Stimulated activated CD4-positive, alpha-beta T cell treated with anti-CD3 and anti-CD28 coated beads, Interleukin-15, amount 100 ng/mL, for 24 hours (primary cell): Measurements from ENCODE around the gene NBDY.
"Not testable (repeated sequence)": the region's sequence is repeated elsewhere in the genome, so short reads cannot be mapped to it uniquely, and the experiment has no call there.

Experiments
- DNase-seq: peaks from one replicate; pipeline ENCODE4 v3.0.0-alpha.2; 2020

The NBDY gene, protein sequence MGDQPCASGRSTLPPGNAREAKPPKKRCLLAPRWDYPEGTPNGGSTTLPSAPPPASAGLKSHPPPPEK

DNA sequence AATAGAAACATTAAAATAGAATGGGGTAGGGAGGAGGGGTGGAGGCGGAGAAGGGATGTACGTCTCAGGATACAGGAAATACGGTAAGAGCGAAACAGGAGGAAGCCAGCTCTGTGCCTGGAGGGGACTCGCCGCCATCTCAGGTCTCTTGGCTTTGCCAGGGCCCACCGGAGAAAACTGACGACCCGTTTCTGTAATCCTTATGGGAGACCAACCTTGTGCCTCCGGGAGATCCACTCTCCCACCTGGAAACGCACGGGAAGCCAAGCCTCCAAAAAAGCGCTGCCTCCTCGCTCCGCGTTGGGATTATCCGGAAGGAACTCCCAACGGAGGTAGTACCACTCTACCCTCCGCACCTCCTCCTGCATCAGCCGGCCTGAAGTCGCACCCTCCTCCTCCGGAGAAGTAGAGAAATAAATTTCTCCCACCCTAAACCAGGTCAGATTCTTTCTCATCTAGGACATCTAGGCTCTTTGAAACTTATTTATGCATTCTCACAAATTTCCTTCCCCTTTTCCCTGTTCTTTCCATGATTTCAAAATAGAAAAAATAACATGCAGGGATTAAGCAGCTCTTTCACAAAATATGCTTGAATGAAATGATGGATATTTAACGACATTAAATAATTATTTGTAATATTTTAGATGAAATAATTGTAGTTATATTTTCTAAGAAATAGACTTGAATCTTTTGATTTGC lies at the start of gene NBDY:
TSS of gene NBDY (plus strand) at position 92 of the 699 bp plus-strand sequence. CDS start at position 203, 111 bp downstream.
- peak; percentile 49 for DNase-seq

DNA sequence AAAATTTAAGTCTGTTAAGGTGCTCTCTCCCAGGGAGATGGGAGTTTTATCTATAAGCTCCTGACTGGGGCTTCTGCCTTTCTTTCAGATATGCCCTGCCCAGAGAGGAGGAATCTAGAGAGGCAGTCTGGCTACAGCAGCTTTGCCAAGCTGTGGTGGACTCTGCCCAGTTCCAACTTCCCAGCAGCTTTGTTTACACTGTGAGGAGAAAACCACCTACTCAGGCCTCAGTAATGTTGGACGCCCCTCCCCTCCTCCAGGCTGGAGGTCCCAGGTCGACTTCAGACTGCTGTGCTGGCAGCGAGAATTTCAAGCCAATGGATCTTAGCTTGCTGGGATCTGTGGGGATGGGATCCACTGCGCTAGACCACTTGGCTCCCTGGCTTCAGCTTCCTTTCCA lies 24.5 kb upstream of the NBDY start:
- DNase-seq, result not testable (repeated sequence)

DNA sequence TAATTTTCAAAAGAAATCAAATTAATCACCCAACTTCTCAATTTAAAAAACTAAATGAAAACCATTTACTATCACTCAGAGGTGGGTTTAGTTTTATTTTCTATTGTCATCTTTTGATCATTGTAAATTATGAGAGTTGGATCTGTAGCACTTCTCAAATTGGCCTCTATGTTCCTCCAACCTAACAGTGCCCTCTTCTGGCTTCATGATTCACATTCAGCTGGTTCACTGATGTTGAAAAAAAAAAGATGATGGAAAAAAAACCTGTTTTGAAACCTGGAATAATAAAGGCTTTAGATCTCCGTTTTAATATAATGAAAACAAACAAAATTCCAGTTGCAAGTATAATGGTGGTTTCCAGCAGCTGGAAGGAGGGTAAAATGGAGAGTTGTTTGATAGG lies 2.4 kb upstream of the NBDY start:
- DNase-seq, result peak; percentile 3

DNA sequence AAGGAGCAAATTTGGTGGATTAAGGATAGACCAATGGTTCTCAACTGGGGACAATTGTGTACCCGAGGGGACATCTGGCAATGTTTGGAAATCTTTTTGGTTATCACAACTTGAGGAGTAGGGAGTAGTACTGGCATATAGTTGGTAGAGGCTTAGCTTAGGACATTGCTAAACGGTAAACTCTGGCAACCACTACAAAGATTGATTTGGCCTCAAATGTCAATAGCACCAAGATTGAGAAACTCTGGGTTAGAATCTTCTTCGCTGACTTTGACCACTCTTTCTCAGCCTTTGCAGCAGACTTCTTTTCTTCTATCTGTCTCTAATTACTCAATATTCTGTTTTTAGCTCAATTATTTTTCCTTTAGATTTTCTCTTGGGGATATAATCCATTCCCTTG lies 1.5 kb upstream of the NBDY start:
- DNase-seq, result no peak

DNA sequence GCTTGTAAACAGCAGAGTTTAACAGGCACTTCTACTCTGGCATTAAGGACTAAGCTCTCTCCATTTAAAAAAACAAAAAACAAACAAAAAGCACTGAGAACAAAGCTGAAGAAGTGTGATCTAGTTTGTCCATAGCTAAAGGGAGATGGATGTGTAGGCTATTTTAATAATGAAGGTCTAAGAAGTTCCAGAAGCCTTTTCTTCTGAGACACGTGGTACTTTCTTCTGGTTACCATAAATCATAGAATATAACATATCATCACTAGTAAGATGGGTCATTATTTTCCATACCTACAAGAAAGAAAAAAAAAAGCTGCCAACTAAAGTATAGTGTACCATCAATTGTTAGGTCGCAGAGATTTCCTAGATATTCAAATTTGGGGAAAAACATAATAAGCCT lies 722 bp upstream of the NBDY start:
- no peak for DNase-seq

DNA sequence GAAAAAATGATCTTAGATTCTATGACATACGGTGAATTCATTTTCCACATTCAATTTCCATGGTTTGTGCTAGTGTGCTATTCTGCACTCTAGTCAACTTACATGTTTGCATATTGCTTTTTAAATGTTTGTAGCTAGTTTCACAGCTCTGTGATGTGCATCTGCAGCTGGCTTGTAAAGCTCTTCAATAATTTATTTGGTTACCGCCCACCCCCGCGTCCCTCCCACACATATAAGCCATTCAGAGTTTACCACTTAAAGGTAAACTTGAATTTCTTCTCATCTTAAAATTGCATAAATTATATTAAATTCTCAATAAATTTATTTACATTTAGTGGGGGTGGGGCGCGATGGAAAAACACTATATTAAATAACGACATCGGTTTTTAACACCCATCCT lies 291 bp upstream of the NBDY start:
- peak; percentile 19 for DNase-seq

DNA sequence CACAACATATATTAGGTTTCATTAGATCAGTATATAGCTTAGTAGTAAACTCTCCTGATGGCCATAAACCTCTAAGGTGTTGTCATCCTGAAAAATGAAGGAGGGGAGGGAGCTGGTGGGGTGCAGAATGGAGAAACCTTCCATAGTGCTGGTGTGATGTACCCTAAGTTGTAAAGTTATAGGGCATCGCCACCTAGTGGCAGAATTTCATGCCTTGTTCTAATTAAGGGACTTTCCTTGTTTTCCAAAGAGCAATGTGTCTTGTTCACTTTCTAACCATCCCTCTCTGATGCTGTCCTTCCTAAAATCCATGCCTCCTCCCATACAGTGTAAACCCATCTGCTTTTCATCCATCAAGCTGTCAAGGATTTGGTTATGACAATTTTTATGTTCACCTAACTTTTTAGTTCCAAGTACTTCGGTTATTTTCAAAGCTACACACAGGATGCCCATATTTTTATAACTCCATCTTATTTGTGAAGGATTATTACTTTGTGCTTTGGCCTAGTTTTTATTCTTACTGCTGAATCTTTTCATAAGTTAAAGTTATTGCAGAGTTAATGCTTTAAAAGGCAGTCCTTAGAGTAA lies 4.5 kb downstream of the NBDY start:
- peak; percentile 53 for DNase-seq

DNA sequence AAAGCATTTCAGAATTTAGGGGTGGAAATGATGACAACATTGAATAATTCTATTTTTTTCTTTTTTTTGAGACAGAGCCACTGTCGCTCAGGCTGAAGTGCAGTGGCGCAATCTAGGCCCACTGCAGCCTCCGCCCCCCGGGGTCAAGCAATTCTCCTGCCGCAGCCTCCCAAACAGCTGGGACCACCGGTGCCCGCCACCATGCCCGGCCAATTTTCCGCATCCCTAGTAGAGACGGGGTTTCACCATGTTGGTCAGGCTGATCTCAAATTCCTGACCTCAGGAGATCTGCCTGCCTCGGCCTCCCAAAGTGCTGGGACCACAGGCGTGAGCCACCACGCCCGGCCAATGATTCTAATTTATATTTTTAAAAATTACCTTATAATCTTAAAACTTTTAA lies 7.2 kb downstream of the NBDY start:
- DNase-seq, result no peak

DNA sequence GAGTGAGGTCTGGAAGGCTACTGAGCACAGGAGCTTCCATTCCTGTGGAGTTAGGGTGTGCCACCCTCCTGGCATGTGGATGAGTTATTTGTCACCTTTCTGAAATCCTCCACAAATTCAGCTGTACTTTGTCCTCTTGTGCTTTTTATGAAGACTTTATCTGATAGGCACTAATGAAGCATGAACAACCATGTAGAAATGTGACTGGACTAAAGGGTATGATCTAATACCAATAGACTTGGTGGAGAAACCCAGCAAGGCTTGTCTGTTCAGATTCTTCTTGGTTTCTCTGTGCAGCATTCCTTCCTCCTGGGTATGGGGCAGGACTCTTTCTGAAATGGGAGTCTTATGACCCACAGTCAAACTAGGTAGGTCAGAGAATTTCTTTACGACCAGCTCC lies 9.6 kb downstream of the NBDY start:
- DNase-seq, result no peak

DNA sequence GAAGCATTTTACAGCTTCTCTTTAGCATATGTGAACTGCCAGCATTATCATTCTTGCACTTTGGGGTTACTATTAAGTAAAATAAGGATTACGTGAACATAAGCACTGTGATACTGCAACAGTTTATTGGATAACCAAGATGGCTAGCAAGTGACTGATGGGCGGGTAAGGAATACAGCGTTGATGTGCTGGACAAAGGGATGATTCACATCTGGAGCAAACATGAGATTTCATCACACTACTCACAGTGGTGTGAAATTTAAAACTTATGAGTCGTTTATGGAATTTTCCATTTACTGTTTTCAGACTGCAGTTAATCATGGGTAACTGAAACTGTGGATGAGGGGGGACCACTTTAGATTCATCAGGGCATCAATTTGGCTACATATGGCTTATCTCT lies 16.0 kb downstream of the NBDY start:
- DNase-seq, result no peak

DNA sequence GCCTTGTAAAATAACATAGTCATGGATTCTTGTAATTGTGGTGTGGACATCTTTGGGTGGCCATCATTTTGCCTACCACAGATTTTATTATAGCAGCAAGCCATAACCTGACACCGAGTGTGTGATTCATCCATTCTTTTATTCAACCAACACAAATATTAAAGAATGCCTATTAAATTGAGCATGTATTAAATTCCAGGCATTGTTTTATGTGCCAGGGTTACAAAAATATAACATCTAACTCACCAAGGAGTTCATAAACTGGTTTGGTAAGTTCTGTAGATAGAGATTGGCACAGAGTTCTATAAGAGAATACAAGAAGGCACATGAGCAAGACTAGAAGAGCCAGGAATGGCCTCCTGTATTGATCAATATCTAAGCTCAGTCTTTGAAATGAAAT lies 18.0 kb downstream of the NBDY start:
- DNase-seq, result no peak

DNA sequence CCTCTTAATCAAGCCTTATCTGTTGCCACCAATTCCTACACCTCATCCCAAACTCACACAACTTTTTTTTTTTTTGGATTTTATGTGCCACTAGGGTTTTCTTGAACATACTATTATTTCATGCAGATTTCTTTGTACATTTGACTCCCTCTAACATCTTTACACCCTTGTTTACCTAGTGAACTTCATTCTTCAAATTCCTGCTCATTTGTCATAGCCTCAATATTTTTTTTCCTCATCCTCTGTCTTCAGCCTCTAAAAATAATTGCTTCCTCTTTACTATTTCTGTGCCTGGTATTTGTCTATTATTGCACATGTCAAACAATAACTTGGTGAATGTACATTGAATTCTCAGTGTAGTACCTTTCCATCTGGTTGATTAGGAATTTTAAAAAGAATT lies 22.0 kb downstream of the NBDY start:
- DNase-seq, result no peak

DNA sequence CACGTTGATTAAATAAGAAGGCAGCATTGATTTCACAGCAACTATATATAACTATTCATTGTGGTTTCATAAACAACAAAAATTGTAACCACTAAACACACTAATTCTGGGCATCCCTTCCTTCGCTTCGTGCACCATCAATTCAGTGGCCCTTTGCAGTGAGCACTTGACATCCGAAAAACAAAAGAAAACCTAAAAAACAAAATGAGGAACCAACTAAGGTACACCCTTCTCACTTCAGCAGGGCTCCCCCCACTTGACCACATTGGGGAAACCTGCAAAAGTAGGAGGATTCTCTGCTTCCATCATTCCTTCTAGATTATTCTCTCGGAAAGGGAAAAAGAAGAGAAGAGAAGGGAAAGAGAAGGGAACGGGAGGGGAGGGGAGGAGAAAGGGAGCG lies 28.3 kb downstream of the NBDY start:
- no peak for DNase-seq

DNA sequence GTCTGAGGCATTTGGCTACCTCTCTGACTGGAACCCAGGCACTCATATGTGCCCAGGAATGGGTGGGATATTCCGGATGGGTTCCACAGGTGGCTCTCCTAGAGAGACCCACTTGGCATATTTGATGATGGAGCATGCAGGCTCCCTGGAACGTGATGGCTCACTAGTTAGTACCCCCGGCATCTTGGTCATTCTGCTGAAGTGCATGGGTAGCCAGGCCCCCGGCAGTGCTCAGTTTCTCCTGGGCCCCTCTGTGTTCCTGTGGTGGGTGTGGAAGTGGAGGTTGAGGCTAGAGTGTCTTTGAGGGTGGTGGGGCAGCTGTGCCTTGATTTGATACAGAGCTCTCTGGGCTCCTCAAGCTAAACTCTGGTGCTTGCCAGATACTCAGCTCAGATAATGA lies 29.4 kb downstream of the NBDY start:
- DNase-seq, result no peak

DNA sequence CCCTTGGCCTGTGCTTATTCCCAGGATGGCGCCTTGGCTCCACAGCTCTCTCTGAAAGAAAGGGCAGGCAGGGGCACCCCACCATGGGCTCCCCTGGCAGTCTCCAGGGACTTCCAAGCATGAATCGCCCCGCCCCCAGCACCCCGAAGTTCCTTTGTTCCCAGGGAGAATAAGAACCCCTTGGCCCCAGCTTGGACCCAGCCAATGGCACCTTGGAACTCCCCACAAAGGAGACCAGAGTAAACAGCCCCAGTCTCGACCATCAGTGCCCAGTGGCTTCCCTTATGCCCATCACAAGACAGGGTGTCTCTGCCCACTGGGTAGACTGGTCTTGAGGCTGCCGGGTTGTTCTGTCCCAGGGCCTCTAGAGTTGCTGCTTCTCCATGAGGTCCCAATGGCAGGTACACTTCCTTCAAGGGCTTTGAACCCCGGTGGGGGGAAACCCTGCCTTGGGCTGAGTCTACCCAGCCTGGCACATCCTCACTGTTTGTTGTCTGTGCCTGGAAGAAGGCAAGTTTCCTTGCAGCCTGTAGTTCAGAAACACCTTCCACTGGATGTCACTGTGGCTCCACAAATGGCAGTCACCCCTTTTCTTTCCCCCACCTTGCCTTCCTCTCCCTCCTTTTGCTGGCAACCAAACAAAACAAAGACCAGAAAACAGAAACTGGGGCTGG lies 30.8 kb downstream of the NBDY start:
- no peak for DNase-seq

DNA sequence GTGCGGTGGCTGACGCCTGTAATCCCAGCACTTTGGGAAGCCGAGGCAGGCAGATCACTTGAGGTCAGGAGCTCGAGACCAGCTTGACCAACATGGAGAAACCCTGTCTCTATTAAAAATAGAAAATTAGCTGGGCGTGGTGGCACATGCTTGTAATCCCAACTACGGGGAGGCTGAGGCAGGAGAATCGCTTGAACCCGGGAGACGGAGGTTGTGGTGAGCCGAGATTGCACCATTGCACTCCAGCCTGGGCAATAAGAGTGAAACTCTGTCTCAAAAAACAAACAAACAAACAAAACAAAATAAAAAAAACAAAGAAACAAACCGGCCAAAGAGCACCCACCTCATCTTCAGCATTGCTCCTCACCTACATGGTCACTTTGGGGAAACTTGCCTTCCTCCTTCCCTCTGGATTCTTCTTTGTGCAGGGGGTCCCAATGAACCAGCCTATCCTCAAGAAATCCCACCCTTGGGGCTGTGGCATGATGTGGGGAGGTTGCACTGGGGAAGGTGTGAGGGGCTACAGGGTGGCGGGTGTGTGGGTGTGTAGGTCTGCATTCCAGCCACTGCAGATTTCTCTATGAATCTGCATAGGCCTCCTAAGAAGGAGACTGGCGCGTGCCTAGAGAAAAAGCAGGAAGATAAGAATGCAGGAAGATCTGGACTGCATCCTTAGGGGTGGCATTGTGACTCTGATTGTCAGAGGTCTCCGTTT lies 31.5 kb downstream of the NBDY start:
- not testable (repeated sequence) for DNase-seq

DNA sequence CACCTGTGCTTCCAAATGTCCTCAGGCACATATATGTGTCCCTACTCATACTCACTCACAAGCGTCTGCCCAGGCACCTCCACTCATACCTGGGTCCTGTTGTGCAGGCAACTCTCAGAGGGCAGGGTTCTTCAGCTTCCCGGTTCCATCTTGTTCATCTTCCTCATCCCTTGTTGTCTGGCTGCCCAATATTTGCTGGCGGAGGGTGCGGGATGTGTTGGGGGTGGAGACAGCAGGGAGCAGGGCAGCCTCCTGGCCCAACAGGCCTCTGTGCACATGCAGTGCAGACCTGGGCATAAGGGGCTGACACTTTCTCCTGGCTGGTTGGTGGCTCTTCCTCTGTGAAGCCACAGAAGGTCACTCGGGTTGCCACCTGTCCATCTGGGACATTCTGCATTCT lies 32.1 kb downstream of the NBDY start:
- DNase-seq, result no peak

DNA sequence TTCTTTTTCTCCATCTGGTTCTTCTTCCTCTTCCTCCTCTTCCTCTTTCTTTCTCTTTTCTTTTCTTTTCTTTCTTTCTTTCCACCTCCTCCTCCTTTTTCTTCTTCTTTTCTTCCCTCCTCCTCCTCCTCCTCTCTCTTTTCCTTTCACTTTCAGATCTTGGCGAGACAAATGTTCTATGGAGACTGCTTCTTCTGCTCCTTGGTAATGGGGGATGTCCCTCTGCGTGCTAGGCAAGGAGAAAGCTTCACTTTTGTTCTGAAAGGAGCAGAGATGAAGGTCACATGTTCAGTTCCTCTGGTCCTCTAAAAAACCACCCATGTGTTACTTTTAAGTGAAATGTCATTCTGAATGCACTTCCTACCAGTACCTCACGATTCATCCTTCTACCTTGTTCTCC lies 33.2 kb downstream of the NBDY start:
- no peak for DNase-seq

DNA sequence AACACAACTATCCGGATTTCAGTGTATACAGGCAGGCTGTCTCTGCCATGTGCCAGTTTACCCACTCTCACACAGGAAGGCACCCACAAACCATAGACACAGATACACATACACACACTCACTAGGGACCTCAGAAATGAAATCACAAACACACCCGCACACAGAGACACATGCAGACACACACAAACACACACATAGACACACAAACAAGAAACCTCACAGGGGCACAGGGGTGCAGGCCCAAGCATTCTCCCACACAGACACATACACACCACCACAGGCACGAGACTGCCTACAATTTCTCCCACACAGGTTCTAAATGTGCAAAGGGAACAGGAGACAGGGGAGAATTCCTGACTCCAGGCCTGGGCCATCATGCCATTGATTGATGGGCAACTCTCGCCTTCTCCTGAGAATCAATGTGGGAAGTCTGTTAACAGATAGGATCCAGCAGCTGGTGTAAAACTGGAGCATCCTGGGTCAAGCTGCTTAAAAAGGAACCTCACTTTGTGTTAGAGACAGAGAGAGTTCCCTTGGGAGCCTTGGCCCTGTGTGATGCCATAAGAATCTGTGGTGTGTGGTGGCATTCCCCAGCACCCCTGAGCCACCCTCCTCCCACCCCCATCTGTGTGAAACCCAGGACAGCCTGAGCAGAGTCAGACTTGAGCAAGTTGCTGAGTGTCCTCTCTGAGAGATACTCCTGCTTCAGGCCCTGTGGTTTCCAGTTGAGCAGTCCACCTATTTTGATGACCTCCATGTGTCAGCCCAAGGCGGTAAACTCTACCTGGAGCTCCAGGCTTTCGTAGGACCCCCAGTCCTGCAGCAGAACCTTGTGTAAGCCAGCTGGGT lies 33.9 kb downstream of the NBDY start:
- DNase-seq, result no peak

DNA sequence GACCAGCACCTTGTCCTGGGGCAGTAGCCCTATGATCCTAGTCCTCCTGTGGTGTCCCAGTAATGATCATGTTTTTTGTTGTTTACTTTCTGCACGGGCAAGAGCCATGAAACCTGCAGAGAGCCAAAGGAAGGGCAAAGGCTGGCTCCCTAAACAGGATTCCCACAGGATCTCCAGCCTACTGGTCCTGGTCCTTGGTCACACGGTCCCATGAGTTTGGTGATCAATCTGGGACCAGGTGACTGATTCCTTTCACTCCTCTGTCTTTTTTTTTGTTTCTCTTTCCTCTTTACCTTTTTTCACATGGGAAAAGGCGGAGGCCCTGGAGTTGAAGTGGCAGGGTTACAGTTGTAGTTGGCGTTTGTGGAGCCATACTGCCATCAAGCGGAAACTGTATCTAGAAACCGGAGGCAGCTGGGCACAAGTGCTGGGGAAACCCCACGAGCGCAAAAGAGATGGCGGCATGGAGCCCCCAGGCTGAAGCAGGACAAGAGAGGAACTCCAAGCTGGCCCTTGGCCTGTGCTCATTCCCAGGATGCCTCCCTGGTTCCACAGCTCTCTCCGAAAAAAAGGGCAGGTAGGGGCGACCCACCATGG lies 34.6 kb downstream of the NBDY start:
- DNase-seq, result peak; percentile 19

DNA sequence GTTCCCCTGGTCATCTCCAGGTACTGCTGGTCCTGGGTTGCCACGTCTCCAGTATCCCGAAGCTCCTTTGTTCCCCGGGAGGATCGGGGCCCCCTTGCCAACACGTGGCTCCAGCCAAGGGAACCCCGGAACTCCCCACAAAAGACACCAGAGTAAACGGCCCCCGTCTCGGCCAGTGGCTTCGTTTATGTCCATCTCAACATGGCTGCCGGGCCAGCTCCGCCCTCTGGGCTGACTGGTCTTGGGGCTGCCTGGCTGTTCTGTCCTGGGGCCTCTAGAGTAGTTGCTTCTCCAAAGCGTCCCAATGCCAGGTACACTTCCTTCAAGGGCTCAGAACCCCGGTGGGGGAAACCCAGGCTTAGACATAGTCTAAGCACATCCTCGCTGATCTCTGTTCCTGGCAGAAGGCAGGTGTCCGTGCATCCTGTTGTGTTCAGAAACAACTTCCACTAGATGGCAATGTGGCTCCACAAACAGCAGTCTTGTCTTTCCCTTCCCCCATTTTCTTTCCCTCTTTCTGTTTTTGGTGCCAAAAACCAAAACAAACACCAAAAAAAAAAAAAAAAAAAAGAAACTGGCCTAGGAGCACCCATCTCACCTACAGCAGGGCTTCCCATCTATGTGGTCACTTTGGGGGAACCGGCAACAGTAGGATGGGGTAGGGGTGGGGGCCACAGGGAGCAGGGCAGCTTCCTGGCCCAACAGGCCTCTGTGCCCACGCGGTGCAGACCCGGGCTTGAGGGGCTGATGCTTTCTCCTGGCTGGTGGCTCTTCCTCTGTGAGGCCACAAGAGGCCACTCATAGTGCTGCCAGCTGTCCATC lies 35.3 kb downstream of the NBDY start:
- DNase-seq, result peak; percentile 60
